NCI-H2196 (cell line): ENCODE data around the gene EIF1AX.
A peak's percentile ranks its signal among the peaks of the same experiment; 100 is the strongest.
"Not testable (repeated sequence)": the region's sequence is repeated elsewhere in the genome, so short reads cannot be mapped to it uniquely, and the experiment has no call there.

Source experiments
- DNase-seq: peaks from one replicate; lab custom pipeline; 2025; ENCODE audit not compliant: unreplicated experiment; lab: John Stamatoyannopoulos, UW

Gene EIF1AX

GRCh38 chrX:20127440-20127839, 14.2 kb downstream of the EIF1AX start:
- not testable (repeated sequence) for DNase-seq

DNA sequence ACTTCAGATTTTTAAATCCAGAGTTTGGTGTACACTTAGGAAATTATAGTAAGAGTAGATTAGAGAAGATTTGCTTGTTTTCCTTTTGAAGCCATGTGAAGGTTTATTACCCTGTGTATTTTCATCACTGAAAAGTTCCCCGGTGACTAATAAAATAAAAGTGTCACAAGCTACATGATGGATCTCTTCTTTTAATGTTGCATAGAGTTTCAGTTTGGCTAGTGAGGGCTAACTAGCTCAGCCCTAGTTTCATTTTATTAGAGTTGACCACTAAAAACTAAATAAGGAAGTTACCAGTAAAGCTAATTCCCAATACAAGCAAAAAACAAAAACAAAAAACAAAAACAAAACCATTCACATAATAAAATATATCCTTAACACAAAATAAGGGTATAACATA, 14.8 kb downstream of the EIF1AX start:
- DNase-seq = not testable (repeated sequence)

DNA sequence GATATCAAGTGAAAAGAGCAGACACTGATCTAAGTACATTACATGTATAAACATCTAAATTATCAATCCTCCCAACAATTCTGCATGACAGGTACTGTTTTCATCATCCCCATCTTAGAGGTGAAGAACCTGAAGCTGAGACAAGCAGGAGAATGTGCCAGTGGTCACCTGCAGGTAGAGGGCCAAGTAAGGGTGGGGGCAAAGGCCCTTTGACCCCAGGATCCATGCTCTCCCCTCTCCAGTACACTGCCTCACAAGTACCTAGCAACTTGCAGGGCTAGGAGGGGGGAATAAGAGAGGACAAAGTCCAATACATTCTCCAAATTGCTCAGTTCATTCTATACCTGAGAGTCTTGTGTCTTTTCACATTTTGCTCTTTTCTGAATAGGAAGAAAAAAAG, 16.7 kb downstream of the EIF1AX start:
- no peak for DNase-seq

DNA sequence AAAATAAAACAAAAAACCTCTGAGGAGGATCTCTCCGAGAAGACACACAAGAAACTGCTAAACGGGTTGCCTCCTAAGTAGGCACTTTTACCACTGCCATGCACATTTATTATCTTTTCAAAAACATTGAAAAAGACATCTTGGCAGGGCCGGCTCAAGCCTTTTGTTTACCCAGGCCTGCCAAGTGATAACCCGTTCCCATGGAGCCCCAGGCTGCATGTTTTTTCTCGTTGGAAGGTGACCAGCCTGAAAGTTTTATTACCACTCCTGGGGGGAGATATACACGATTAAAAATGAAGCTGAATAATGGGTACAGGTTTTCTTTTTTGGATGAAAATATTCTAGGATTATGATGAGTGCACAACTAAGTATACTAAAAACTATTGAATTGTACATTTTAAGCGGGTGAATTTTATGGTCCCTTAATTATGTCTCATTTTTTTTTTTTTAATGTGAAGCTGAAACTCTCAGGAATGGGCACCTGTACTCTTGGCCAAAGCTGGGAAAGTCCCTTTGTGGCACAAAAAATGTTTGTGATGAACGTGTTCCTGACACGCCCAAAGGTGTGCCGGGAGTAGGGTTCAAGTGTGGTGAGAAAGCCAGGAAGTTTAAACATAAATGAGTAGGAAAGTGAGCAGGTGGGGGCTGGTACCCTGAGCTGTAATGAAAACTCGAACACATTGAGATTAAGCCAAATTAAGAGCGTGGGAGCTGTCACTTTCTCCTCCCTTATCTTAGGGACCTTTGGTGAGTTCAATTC, 23.4 kb downstream of the EIF1AX start:
- peak; percentile 14 for DNase-seq

DNA sequence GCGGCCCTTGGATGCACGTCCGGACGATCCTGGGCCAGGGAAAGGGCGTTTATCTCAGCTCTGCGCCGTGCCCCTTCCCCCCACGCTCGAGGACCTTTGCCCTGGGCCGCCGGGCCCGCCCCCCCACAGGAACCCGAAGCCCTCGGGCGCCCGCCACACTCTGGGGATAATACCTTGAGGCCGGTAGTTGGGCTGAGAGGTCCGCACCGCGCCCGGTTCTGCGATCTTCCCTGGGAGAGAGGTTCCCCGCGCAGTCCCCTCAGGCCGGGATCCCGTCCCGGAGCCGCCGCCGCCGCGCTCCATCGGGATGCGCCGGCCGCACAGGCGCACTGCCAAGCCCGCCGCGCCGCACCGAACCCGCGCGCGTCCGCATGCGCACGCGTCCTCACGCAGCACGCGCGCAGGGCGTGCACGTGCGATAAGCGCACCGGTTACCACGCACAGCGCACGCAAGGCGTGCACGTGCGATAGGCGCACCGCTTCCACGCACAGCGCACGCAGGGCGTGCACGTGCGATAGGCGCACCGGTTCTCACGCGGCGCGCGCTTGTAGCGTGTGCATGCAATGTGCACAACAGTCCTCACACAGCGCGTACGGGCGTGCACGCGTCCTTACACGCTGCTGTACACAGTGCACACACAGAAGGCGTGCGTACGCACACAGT, 24.9 kb downstream of the EIF1AX start, which contains the start of gene MAP7D2:
TSS of gene MAP7D2 (minus strand) at position 331 of the 664 bp plus-strand sequence. CDS start at position 303, 28 bp downstream.
- no peak for DNase-seq

DNA sequence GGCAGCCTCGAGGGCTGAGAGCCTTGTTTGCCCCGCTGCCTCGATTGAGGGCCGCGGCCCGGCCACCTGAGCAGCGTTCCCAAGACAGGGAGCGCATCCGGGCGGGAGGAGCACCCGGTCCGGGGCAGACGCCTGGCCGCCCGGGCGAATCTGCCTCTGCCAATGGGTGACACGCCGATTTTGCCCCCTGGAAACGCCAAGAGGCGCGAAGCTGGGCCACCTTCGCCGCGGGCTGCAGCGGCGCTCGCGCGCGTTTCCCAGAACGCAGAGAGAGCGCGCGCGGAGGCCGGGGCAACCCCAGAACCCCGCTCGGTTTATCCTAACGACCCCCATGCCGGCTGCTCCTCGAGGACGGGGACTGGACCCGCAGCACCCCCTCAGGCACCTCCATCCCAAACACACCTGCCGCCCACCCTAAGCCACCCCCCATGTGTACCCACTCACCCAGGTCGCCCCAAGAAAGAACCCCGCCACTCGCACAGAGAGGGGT, 25.5 kb downstream of the EIF1AX start:
- DNase-seq = no peak

DNA sequence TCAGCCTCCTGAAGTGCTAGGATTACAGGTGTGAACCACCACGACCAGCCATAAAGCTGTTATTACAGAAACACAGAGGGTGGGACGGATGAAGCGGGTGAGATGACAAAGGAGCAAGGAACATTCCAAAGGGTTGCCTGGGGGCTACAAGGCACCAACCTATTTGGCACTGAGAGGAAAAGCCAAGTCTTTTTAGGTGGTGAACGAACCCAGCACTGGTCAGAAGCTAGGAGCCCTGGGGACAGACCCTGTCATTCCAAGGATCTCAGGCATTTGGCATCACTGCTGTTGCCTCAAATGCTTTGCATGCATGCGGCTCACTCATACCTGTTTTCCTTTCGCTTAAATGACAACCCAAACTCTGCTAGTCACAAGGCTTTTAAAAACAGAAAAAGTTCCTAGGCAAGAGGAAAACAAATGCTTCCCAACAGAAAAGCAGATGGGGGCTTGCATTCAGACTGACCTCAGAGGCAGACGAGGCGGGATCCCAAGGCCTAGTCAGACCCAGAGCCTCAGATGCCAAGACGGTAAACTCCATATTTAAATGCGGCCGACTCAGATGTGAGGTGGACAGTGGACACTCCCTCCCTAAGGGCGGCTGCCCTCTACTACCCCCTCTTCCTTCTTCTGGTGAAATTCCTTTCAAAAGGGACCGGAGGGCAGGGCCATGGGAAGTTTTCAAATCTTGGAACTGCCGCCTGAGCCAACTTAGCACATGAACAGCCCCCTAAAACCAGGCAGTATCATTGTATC, 29.4 kb downstream of the EIF1AX start:
- no peak for DNase-seq

DNA sequence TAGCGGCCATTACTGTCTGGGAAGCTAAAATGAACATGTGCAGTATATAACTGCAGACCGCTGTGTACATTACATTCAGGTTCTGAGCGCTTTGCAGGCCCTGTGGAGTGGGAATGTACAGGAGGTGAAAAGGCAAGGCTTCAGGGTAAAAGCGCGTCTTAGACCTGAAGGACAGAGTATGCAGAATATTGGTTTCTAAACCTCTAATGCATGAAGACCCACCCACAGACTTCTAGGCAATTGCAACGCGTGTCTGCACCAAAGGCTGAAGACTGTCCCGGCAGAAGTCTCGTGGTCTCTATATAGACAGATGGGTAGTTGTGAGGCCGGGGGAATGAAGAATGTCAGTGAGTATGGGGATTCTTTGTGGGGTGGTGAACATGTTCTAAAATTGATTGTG, 30.4 kb downstream of the EIF1AX start:
- no peak for DNase-seq

DNA sequence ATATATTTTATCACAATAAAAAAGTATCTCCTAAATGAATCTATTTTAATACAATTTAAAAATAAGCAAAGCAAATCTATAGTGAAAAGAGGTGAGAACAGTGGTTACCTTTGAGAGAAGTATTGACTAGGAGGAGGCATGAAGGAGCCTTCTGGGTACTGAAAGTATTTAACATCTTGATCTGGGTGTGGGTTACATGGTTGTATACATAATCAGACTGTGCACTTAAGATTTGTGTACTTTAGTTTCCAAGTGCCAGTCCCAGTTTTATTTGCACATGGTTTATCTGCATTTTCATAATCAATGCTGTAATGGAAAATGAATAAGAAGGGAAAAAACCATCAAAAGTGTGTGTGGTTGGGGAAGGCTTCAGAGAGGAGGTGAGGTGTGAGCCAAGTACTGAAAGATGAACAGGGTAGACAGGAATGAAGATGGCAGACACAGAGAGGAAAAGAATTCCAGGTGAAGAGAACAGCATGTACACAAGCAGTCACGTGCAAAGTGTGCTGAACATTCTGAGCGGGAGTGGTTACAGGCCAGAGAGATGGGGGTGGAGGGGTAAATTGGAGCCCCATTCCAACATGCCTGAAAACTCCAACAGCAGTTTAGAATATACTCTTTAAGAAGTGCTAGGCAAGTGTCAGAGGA, 39.6 kb downstream of the EIF1AX start:
- DNase-seq = no peak

GRCh38 chrX:20091499-20091898, 50.1 kb downstream of the EIF1AX start:
- DNase-seq = no peak

GRCh38 chrX:20089845-20090244, 51.8 kb downstream of the EIF1AX start:
- no peak for DNase-seq

DNA sequence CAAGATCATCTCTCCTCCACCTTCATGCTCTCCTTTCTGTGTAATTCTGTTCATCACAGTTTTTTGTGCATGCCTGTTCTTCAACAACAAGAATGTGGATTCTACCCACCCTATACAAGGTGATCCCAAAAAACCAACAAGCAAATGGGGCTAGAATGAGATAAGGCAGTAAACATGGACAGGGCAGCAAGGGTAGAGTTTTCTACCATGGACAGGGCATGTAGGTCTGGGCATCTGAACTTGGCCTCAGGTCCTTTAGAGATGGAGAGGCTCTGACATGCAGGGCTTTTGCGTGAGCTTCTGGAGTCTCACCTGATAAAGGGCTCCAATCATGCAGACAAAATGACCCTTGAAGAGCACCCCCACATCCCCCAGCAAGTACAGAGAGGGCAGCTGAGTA, 61.4 kb downstream of the EIF1AX start:
- no peak for DNase-seq
